Fibroblast of skin of scalp (primary cell): ENCODE results near the gene LST1.

ENCODE experiments used
- DNase-seq: peaks from one replicate; pipeline ENCODE4 v3.0.0-alpha.2; 2013

The LST1 gene

DNA sequence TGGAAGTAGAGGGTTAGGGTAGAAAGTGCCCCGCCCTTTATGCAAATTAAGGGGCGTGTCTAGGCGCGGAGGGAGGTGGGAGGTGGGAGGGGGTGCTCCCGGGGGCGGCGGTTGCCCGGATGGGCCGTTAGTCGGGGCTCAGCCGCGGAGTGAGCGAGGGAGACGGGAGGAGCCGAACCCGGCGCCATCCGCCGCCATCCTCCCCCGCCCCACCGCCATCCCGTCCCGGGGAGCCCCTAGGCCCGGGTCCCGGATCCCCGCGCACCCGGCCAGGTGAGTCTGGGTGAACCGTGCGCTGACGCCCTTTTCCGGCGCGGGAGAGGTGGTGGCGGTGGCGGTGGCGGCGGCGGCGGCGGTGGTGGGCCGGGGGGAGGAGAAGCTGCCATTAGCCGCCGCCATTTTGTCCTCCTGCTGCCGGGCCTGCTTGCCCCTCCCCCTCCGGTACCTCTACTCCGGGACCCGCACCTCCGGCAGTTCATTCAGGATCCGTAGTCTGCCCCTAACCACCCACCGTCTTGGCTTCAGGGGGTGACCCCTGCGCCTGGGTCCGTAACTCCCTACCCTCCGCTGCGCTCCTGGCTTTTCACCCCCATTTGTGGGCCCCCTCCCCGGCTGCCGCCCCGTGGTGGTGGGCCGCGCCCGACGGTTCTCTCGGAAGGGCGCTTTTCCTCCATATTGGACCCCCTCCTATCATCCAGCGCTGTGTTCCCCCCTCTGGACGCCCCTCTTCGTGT is 34.7 kb downstream of the LST1 start, which contains the start of gene PRRC2A:
TSS of gene PRRC2A (plus strand) at position 130 of the 734 bp plus-strand sequence. CDS start 2,075 bp downstream, outside the sequence.
- no peak for DNase-seq

DNA sequence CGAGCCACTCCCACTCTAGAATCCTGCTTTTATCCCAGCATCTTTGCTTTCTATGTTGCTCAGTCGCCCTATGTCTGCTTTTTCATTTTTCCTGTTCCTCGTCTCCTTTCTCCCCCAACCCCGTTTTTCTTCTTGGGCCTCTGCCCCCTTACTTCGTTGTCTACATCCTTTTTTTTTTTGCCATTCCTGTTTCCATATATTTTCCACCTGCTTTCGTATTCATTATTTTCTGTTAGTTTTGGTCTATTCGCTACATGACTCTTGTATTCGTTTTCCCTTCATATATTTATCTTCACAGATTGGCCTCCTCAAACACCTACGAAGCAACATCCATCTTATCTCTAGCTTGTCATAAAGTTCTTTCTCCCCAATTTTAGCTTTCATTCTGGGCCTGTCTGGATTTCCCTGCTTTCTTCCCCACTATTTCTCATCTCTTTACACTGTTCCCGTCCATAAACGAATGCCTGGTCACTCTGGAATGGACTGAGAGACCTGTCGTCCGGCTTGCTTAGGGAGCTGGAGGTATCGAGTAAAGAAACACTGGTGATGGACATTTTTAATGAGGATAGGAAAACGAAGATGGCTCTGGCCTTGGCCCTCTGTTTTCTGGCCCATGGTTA is 35.4 kb downstream of the LST1 start:
- DNase-seq: no peak

DNA sequence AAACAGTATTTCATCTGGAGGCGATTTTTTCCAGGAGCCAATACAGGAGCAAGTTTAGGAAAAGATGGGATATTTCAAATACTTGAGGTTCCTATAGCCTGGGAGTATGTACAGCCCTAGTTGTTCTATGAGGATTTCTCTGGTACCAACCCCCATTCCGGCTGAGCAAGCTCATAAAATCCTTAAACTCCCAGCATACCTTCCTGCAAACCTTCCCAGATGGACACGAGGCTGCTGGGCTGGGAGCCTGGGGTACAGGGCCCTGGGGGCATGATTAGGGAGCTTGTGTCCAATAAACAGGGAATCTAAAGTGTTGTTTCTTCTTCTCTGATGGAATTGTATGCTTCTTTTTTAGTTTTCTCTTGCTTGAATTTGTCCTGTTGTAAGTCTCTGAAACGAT is 35.9 kb downstream of the LST1 start:
- DNase-seq: peak; percentile 29

DNA sequence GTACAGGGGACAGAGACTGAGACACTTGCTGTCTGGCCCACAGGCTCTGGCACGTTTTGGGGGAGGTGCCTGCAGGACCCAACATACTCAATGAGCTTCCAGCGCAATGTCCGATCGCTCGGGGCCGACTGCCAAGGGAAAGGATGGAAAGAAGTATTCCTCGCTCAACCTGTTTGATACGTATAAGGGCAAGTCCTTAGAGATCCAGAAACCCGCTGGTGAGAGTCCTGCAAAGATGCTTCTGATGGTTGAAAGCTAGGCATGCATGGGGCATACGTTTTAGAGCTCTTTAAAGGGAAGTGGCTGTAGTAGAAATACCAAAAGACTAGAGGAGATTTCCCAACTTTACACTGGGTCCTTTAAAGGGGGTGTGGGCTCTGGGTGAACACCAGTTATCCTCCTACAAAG is 36.6 kb downstream of the LST1 start:
- no peak for DNase-seq

DNA sequence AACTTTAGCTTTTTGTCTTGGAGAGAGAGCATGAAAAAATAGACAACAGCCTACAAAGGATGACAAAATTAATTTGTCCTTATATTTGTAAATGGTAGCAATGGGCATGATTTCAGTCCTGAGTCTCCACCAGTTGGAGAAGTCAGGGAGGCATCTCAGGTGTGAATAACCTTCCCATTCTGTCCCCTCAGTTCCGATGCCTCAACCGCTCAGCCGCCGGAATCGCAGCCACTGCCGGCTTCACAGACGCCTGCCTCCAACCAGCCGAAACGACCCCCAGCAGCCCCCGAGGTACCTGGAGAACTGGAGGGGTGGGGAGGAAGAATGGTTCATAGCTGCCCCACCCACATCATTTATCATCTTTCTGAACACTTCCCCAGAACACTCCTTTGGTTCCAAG is 38.0 kb downstream of the LST1 start:
- DNase-seq: no peak

DNA sequence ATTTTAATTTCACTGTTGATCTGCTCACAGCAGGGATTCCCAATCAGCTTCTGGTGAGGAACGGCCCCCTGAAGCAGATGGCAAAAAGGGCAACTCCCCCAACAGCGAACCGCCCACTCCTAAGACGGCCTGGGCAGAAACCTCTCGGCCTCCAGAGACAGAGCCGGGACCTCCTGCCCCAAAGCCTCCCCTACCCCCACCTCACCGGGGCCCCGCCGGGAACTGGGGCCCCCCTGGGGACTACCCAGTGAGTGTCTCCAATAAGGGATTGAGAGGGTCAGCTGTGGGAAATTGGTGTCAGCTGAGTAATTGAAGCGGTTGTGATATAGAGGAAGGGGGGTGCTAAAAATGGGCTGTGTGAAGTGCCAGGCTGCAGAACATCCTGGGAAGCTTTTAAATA is 40.9 kb downstream of the LST1 start:
- DNase-seq: no peak

DNA sequence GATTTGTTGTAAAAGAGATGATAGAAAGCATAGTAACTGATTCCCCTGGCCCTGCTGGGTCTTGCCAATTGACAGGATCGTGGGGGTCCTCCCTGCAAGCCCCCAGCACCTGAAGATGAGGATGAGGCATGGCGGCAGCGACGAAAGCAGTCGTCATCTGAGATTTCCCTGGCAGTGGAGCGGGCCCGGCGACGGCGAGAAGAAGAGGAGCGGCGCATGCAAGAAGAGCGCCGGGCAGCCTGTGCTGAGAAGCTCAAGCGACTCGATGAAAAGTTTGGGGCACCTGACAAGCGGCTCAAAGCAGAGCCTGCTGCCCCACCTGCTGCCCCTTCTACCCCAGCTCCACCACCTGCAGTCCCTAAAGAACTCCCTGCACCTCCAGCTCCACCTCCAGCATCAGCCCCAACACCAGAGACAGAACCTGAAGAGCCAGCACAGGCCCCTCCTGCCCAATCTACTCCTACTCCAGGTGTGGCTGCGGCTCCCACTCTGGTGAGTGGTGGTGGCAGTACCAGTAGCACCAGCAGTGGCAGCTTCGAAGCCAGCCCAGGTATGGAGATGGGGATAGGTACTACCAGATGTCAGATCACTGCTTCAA is 41.7 kb downstream of the LST1 start:
- DNase-seq: no peak

DNA sequence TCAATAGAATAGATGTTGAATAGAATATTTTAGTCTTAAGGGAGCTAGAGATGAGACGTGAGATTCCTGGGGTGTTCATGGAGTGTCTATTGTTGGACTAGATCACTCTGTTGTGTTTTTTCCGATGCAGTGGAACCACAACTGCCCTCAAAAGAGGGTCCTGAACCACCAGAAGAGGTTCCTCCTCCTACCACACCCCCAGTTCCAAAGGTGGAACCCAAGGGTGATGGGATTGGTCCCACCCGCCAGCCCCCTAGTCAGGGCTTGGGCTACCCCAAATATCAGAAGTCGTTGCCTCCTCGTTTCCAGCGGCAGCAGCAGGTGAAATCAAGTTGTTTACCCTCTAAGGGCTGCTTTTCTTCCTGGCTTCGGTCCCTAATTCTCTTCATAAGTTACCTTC is 42.9 kb downstream of the LST1 start:
- no peak for DNase-seq

DNA sequence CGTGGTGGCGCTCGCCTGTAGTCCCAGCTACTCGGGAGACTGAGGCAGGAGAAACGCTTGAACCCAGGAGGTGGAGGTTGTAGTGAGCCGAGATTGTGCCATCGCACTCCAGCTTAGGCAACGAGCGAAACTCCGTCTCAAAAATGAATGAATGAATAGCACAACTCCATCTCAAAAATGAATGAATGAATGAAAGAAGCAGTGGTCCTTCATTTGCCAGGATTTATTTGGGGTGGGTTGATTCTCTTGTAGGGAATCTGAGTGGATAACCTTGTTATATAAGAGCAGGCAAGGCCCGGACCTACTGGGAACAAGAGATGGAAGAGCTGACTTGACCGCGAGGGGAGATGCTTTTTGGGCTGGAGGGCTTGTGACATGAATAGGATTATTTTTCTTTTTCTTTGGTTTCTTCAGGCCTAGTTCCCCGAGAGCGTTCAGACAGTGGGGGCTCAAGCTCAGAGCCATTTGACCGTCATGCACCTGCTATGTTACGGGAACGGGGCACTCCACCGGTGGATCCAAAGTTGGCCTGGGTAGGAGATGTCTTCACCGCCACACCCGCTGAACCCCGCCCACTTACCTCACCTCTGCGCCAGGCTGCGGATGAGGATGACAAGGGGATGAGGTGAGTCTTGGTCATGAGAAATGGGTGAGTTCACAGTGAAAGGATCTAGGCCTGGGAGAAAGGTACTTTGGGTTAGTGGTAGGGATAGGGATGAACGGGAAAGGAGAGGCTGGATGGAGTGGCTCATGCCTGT is 44.3 kb downstream of the LST1 start:
- DNase-seq: no peak

DNA sequence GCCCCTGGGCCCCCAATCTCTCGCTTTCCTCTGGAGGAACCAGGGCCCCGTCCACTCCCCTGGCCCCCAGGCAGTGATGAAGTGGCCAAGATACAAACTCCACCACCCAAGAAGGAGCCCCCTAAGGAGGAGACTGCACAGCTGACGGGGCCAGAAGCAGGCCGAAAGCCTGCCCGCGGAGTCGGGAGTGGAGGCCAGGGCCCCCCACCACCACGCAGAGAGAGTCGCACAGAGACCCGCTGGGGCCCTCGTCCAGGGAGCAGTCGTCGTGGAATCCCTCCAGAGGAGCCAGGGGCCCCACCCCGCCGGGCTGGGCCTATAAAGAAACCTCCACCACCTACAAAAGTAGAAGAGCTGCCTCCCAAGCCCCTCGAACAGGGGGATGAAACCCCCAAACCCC is 45.1 kb downstream of the LST1 start:
- no peak for DNase-seq

DNA sequence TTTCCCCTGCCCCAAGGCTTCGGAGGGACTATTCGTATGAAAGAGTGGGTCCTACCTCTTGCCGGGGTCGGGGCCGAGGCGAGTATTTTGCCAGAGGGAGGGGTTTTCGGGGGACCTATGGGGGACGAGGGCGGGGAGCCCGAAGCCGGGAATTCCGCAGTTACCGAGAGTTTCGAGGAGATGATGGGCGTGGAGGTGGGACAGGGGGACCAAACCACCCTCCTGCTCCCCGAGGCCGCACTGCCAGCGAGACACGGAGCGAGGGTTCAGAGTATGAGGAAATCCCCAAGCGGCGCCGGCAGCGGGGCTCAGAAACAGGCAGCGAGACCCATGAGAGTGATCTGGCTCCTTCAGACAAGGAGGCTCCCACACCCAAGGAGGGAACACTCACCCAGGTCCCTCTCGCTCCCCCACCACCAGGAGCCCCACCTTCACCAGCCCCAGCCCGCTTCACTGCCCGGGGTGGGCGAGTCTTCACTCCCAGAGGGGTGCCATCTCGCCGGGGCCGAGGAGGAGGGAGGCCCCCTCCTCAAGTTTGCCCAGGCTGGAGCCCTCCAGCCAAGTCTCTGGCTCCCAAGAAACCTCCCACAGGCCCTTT is 45.7 kb downstream of the LST1 start:
- DNase-seq: no peak

DNA sequence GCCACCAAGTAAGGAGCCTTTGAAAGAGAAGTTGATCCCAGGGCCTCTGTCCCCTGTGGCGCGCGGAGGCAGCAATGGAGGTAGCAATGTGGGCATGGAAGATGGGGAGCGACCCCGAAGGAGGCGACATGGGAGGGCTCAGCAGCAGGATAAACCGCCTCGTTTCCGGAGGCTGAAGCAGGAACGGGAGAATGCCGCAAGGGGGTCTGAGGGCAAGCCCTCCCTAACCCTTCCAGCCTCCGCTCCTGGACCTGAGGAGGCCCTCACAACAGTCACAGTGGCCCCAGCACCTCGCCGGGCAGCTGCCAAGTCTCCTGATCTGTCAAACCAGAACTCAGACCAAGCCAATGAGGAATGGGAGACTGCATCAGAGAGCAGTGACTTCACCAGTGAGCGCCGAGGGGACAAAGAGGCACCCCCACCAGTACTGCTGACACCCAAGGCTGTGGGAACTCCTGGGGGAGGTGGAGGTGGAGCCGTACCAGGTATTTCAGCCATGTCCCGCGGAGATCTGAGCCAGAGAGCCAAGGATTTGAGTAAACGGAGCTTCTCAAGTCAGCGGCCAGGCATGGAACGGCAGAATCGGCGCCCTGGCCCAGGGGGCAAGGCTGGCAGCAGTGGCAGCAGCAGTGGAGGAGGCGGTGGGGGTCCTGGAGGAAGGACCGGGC is 46.3 kb downstream of the LST1 start:
- no peak for DNase-seq

DNA sequence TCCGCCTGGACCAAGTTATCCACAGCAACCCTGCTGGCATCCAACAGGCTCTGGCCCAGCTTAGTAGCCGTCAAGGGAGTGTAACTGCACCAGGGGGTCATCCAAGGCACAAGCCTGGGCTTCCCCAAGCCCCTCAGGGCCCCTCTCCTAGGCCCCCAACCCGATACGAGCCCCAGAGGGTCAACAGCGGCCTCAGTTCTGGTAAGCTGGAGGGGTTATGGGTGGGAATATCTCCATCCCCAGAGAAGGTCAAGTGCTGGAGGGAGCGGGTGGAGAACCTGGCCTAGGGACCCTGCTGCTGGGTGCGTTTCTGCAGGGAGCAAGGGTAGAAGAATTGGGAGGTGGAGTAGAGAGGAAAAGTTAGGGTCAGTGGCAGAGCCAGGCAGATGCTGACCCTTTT is 47.4 kb downstream of the LST1 start:
- DNase-seq: no peak

DNA sequence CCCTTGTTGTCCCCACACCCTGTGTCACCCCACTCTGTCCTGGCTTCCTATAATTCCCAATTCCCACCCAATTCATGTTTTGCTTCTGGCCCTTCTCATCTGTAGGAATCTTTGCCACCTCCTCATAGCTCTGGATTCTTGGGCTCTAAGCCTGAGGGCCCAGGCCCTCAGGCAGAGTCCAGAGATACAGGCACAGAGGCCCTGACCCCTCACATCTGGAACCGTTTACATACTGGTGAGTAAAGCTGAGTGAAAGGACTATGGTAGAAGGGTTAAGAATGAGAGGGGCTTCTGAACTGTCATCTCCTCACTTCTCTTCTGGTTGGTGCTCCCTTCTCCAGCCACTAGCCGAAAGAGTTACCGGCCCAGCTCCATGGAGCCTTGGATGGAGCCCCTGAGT is 48.1 kb downstream of the LST1 start:
- DNase-seq: no peak

DNA sequence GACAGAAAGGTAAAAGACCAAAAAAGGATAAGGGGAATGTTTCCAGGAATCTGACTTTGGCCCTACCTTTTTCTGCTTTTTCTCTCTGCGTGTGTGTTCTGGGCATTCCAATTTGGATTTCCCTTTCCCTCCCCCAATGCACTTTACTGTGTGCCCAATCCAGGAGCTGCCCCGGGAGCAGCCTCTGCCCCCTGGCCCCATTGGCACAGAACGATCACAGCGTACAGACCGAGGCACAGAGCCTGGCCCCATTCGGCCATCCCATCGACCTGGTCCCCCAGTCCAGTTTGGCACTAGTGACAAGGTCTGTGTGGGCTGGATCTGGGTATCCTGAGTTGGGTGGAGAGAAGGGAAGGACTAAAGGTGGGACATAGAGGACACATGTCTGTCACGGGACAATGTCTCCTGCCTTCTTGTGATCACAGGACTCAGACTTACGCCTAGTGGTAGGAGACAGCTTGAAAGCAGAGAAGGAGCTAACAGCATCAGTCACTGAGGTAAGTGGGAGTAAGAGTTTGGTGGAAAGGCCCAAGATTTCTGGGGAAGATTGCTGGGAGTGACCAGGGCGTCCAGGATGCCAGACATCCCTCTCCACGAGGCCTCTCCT is 49.0 kb downstream of the LST1 start:
- no peak for DNase-seq

DNA sequence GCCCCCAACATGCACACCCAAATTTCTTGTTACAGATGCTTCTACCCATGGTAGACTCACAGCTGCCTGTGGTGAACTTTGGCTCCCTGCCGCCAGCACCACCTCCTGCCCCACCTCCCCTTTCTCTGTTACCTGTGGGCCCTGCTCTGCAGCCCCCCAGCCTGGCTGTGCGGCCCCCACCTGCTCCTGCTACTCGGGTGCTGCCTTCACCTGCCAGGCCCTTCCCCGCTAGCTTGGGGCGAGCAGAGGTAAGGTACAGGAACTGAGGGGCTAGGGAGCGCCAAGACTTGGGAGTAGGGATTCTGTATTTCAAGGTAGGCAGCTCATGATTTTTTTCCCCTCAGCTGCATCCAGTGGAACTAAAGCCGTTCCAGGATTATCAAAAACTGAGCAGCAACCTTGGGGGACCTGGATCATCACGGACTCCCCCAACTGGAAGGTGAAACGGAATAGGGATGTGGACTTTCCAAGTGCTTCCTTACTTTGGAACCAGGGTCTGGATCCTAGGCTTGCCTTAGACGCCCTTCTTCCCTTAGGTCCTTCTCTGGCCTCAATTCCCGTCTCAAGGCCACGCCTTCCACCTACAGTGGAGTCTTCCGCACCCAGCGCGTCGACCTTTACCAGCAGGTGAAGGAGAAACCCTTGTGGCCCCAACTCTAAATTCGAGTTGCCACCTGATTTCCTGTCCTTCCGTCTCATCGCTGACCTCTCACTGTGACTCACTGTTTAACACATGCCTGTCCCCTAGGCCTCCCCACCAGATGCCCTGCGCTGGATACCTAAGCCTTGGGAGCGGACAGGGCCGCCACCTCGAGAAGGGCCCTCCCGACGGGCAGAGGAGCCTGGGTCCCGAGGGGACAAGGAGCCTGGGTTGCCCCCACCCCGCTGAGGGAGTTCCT is 50.9 kb downstream of the LST1 start:
- DNase-seq: no peak
